GM19099 (cell line): ENCODE results near the gene OSBPL5.

Source experiments
- POLR2A ChIP-seq: IDR thresholded peaks from 3 replicates; pipeline ENCODE4 v1.6.1; 2011; ENCODE audit warnings: low read depth; ENCODE audit not compliant: insufficient read length; ENCODE audit errors: extremely low read depth

OSBPL5 gene

DNA sequence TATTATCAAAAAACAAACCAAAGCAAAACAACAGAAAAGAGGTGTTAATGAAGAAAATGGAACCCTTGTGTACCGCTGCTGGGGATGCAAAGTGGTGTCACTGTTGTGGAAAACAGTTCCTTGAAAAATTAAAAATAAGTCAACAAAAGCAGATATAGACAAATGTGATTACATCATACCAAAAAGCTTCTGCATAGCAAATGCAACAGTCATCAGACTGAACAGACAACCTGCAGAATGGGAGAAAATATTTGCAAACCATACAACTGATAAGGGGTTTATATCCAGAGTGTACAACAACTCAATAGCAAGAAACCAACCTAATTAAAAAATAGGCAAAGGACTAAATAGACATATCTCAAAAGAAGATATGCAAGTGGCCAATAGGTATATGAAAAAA is 85.0 kb downstream of the OSBPL5 start:
- no peak for TF ChIP-seq POLR2A

DNA sequence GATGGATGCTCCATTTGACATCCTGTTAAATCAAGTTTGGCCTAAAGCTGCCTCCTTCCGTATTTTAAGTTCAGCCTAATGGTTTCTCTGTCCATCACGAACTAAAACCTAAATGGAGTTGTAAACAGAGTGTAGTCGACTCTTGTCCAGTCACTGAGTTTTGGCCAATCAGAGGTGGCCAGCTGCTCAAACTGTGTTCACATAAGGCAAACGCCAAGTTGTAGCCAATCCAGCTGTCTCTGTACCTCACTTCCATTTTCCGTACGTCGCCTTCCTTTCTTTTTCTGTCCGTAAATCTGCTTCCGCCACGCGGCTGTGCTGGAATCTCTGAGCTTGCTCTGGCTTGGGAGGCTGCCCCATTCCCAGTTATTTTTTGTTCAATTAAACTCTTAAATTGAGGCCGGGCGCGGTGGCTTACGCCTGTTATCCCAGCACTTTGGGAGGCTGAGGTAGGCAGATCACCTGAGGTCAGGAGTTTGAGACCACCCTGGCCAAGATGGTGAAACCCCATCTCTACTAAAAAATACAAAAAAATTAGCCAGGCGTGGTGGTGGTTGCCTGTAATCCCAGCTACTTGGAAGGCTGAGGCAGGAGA is 87.2 kb downstream of the OSBPL5 start:
- no peak for TF ChIP-seq POLR2A

DNA sequence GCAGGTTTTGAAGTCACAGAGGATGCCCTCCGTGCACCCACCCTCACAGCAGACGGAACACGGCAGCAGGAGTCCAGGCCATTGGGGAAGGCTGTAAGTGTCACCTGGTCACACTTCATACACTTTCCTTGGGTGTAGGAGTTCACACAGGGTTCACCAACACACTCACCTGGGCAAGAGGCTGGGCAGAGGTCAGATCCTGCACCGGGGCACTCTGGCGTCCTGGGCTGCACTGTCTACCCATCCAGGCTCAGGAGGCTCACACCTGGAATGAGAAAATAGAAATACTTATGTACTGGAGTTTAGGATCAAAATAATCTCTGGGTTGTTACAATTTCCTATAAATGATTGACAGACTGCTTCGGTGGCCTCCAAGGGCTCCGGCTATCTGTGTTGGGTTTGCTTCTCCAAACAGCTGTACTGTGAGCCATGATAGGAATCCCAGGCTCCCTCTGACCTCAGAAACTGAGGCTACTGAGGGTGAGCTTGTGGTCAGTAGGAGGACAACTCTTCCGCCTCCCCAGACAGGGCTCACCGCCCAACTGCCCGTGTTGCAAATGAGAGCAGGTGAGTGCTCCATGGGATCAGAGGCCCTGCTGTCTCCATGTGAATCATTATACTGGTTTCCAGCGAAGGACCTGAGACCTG is 87.8 kb downstream of the OSBPL5 start:
- no peak for TF ChIP-seq POLR2A

DNA sequence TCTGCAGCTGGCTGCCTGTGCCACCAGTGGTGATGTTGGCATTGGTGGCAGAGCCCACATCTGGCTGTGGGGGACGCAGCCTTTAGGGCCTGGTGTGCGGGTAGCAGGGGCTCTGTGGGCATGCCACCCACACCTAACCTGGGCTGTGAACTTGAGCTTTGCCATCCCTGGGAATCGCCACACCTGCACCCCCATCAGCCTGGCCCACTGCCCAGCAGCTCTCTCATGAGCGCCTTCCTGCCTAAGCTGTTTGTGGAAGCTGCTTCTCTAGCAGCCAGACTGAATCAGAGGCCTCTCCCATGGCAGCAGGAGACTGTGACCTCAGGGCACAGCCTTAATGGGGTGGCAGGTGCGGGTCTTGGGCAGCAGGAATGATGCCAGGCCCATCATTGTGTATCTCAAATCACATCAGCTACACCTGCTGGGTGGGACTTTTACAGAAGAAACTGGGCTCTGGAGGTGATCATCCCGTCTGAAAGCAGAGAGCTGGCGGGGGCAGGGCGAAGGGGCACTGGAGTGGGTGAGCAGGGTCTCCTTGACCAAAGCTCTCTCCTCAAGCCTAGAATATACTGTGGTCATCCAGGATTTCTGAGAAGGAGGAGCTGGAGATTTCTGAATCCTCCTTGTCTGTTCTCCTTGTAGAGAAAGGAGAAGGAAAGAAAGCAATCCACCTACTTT is 90.1 kb downstream of the OSBPL5 start:
- TF ChIP-seq POLR2A, result no peak

DNA sequence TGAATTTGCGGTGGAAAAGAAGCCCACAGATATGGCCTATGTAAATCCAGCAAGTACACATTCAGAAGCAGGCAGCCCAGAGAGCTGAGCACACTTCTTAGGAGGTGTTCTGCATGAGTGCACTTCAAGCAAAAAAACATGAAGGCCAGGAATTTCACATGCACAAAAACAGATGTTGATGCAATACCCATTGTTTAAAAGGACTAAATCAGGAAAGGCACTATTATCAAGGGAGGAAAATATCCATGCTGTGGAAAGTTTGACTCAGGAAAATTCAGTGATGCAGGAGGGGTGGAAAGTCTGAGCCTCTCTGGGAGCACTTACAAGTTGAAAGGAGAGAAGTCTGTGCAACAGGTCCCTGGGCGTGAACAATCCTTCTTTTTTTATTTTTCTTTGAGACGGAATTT is 92.1 kb downstream of the OSBPL5 start:
- no peak for TF ChIP-seq POLR2A

DNA sequence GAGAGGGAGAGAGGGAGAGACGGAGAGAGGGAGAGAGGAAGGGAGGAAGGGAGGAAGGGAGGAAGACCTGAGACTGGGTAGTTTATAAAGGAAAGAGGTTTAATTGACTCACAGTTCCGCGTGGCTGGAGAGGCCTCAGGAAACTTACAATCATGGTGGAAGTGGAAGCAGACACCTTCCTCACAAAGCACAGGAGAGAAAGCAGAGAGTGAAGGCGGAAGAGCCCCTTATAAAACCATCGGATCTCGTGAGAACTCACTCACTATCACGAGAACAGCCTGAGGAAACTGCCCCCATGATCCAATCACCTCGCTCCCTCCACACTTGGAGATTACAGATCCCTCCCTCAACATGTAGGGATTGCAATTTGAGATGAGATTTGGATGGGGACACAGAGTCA is 95.7 kb downstream of the OSBPL5 start:
- TF ChIP-seq POLR2A, result no peak

DNA sequence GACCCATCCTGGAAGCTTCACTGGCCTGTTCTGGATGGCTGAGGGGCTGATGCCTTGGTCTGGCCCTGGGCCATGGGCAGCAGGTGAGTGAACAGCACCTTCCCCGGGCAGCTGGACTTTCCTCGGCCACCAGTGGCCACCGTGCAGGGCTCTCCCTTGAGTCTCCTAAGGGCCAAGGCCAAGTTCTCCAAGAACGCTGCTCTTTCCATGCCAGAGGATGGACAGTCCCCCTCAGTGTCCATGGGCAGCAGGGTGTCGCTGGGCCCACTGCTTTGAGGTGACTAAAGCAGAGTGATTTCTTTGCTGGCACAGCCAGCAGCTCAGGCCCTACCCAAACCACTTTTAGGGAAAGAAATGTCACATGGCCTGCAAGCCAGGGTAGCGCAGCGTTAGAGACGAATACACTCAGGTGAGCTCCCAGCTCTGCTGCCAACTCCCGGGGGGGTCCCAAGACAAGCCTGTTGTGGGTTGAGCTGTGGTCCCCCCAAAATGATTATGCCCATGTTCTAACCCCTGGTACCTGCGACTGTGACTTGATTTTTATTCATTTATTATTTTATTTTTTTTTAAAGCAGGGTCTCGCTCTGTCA is 104.6 kb downstream of the OSBPL5 start:
- TF ChIP-seq POLR2A, result no peak

DNA sequence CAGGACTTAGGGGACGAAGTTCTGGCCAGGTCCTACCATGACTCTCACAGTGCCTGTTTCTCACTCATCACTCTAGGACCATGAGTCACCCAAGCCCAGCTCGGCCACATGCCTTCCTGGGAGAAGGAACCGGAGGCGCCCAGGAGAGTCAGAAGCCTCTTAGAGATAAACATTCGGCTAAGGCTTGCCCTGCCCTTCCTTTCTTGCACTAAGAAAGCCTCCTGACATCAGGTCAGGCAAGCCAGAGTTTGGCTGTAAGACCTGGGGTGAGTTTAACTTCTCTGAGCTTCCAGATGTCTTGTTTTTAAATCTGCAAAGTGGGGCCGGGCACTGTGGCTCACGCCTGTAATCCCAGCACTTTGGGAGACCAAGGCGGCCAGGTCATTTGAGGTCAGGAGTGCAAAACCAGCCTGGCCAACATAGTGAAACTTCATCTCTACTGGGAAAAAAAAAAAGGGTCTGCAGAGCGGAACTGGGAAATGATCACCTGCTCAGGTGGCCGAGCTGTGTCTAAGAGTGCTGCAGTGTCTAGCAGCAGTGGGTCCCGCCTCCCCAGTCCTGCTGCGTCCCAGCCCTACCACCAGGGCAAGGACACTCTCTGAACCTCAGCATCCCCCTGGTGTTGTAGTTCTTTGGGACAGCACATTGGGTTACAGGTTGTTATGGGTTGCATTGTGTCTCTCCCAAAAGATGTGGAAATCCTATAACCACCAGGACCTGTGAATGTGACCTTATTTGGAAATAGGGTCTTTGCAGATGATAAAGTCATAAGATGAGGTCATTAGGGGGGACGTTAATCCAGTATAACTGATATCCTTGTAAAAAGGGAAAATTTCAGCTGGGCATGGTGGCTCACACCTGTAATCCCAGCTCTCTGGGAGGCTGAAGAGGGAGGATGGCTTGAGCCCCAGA is 106.1 kb downstream of the OSBPL5 start:
- TF ChIP-seq POLR2A, result no peak

DNA sequence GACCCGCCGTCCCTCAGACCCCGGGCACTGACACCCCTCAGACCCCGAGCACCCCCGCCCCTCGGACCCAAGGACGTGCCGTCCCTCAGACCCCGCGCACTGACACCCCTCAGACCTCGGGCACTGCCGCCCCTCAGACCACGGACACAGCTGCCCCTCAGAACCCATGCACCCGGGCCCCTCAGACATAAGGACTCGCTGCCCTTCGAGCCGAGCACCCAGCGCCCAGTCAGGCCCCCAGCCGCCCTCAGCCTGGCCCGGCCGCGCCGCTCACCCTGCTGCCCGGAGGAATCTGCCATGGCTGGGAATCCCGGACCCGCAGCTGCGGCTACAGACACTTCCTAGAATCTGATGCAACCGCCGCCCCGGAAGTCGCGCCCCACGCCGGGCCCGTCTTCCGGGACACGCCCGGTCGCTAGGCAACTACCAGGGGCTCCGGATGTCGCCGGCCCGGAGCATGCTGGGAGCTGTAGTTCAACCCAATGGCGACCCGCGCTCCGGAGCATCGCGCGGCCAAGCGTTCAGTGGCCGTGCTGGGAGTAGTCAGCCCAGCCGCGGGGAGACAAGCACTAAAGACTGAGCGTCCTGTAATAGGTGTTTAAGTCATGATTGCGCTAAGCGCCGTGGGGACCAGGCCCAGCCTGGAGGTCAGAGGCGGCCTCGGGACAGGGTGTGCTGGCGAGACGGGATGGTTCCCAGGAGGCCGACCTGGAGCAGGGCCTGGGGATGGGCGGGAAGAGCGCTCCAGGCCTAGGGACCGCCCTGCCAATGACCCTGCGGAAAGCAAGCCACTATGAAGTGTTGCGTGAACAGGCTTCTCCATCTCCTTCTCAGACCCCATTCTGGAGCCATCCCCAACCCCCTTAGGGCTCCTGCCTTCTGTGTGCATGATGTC is 107.8 kb downstream of the OSBPL5 start, which contains the start of gene CARS1:
Gene CARS1, minus strand, starts transcription at position 355 of the 895 bp plus-strand sequence. Its CDS starts 56 bp downstream, at position 299.
- peak; percentile 76 for TF ChIP-seq POLR2A

DNA sequence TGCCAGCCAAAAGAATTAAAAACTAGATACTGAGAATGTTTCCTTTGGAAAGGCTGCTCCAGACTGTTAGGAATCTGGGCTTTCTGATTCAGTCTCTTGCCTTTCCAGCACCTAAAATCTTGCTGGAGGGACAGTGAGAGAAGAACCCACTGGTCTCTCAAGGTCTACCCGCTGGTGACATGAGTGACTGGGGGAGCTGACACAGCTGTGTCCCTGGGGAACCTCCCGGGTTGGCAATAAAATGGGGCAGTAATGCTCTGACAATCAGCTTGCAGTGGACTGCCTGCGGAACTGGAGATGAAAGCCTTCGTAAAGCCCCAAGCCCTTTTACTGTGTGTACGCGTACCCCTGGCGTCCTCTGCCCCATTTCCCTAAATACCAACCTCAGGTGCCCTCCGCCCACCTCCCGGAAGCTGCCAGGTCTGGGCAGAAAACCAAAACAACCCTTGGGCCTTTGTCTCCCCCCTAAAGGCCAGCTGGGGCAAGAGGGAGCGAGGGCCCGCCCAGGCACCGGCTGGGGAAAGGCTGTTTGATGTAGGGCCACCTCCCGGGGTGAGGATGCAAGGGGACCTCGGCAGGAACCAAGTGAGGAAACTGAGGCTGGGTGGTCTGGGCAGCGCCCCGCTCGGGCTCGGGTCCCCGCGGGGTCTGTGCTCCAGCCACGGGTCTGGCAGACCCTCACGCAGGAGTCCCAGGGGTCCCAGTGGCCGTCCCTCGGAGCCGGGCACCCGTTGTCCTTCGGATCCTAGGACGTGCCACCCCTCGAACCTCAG is 108.6 kb downstream of the OSBPL5 start:
- TF ChIP-seq POLR2A, result no peak

DNA sequence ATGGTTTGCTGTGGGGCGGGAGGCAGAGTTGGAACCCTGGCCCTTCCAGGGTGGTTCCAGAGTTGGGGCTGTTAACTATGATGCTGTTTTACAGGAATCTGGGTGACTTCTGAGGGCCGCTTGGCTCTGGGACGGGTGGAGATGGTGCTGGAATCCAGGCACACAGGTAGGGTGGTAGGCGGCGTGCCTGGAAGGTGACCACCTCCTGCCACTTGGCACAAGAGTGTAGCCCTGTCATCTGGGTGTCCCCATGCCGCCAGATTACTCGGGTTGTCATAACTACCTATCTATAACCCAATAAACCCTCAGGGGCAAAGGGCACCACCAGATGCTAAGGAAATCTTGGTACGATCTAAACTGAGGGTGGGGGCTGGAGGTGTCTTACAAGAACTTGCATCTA is 109.2 kb downstream of the OSBPL5 start:
- TF ChIP-seq POLR2A, result no peak

DNA sequence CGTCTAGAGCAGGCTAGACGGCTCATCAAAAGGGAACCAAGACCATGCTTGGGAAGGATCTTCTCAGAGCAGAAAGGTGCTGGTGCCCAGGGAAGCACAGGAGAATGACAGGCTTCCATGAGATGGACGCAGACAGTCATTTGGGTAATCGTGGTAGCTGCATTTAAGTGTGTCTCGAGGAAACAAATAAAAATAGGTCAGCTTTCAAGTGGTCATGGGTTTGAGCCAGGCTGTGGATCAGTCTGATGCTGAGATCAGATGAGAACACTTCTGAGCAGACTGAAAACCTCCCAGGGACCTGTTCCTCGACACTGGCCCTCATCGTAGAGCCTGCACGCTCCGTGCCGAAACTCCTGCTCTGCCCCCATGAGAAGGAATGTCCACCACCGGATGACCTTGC is 112.5 kb downstream of the OSBPL5 start:
- TF ChIP-seq POLR2A, result no peak

DNA sequence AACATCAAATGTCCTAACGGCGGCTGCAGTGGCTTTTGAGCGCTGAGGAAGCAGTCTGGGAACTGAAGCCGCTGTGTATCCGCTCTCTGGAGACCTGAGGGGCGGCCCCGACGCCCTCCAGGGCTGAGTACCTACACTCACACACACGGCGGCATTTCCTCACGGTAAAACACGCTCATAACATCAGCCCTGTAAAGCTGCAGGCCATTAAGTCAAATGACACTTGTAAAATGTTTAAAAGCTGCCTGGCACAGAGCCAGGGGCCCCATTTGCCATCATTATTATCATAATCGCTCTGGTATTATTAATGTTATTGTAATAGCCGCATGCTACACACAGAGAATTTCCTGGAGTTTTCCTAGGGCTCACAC is 113.0 kb downstream of the OSBPL5 start:
- TF ChIP-seq POLR2A, result no peak
